H9 (cell line): Measurements from ENCODE around the gene GRB2. TPM values are rescaled to one million over a fixed set of nuclear protein-coding genes. Genes with fewer than 3 reads are reported as not detected.

ENCODE experiments used
- DNase-seq: peaks from one replicate; pipeline ENCODE4 v3.0.0-alpha.2; 2017
- H2AFZ ChIP-seq: one replicate; pipeline ENCODE4 v1.6.1; 2013; ENCODE audit warnings: mild to moderate bottlenecking, low read length, control low read depth, moderate library complexity
- H2AK5ac ChIP-seq: 2 replicates; pipeline ENCODE4 v1.6.1; 2013; ENCODE audit warnings: low read length, control low read depth, mixed read lengths; ENCODE audit not compliant: insufficient read length
- H2BK120ac ChIP-seq: one replicate; pipeline ENCODE4 v1.6.1; 2013; ENCODE audit warnings: low read depth, mild to moderate bottlenecking, low read length, control low read depth, inconsistent platforms; ENCODE audit not compliant: poor library complexity, severe bottlenecking
- H2BK12ac ChIP-seq: 2 replicates; pipeline ENCODE4 v1.6.1; 2013; ENCODE audit warnings: low read length, control low read depth, mixed read lengths, low read depth; ENCODE audit not compliant: insufficient read length
- H2BK15ac ChIP-seq: 2 replicates; pipeline ENCODE4 v1.6.1; 2013; ENCODE audit warnings: low read depth, low read length, control low read depth
- H2BK20ac ChIP-seq: one replicate; pipeline ENCODE4 v1.6.1; 2013; ENCODE audit warnings: low read depth, mild to moderate bottlenecking, low read length, control low read depth, inconsistent platforms; ENCODE audit not compliant: poor library complexity, severe bottlenecking
- H2BK5ac ChIP-seq: 2 replicates; pipeline ENCODE4 v1.6.1; 2013; ENCODE audit warnings: low read length, control low read depth, mixed read lengths; ENCODE audit not compliant: insufficient read length
- H3K14ac ChIP-seq: 2 replicates; pipeline ENCODE4 v1.6.1; 2013; ENCODE audit warnings: low read length, control low read depth; ENCODE audit not compliant: insufficient read depth
- H3K18ac ChIP-seq: 2 replicates; pipeline ENCODE4 v1.6.1; 2013; ENCODE audit warnings: low read depth, mild to moderate bottlenecking, mixed read lengths, low read length, control low read depth; ENCODE audit not compliant: insufficient read length
- H3K23ac ChIP-seq: 2 replicates; pipeline ENCODE4 v1.6.1; 2013; ENCODE audit warnings: low read length, control low read depth, mixed read lengths, low read depth; ENCODE audit not compliant: insufficient read length
- H3K23me2 ChIP-seq: 2 replicates; pipeline ENCODE4 v1.6.1; 2013; ENCODE audit warnings: low read depth, mild to moderate bottlenecking, mixed read lengths, low read length, control low read depth; ENCODE audit not compliant: insufficient read length, poor library complexity, severe bottlenecking
- H3K27ac ChIP-seq: 2 replicates; pipeline ENCODE4 v1.5.1; 2013; ENCODE audit warnings: low read length, control low read depth, mixed read lengths, low read depth; ENCODE audit not compliant: insufficient read length
- H3K27me3 ChIP-seq: 2 replicates; pipeline ENCODE4 v1.6.1; 2013; ENCODE audit warnings: low read length, control low read depth, inconsistent platforms; ENCODE audit not compliant: insufficient read depth
- H3K4ac ChIP-seq: 2 replicates; pipeline ENCODE4 v1.6.1; 2013; ENCODE audit warnings: low read depth, mild to moderate bottlenecking, control low read depth, inconsistent platforms, low read length, moderate library complexity
- H3K4me1 ChIP-seq: 2 replicates; pipeline ENCODE4 v1.6.1; 2013; ENCODE audit warnings: low read length, control low read depth, inconsistent platforms; ENCODE audit not compliant: insufficient read depth
- H3K4me2 ChIP-seq: 2 replicates; pipeline ENCODE4 v1.6.1; 2013; ENCODE audit warnings: low read length, control low read depth, mixed read lengths; ENCODE audit not compliant: insufficient read length, insufficient read depth
- H3K56ac ChIP-seq: 2 replicates; pipeline ENCODE4 v1.6.1; 2013; ENCODE audit warnings: low read depth, mild to moderate bottlenecking, mixed read lengths, low read length, control low read depth; ENCODE audit not compliant: insufficient read length
- H3K79me1 ChIP-seq: 2 replicates; pipeline ENCODE4 v1.6.1; 2013; ENCODE audit warnings: low read depth, mild to moderate bottlenecking, moderate library complexity, low read length, control low read depth, inconsistent platforms; ENCODE audit not compliant: insufficient read depth, poor library complexity, severe bottlenecking
- H3K79me2 ChIP-seq: 2 replicates; pipeline ENCODE4 v1.6.1; 2013; ENCODE audit warnings: low read length, control low read depth, inconsistent platforms; ENCODE audit not compliant: insufficient read depth
- H3K9ac ChIP-seq: 2 replicates; pipeline ENCODE4 v1.6.1; 2013; ENCODE audit warnings: low read length, control low read depth, mixed read lengths; ENCODE audit not compliant: insufficient read length; ENCODE audit errors: extremely low read depth
- H3K9me3 ChIP-seq: one replicate; pipeline ENCODE4 v1.6.1; 2013; ENCODE audit warnings: low read depth, low read length, inconsistent platforms; ENCODE audit not compliant: control insufficient read depth
- H3T11ph ChIP-seq: one replicate; pipeline ENCODE4 v1.6.1; 2013; ENCODE audit warnings: mild to moderate bottlenecking, low read length, control low read depth, inconsistent platforms
- H4K20me1 ChIP-seq: one replicate; pipeline ENCODE4 v1.6.1; 2013; ENCODE audit not compliant: control insufficient read depth, insufficient read length, insufficient read depth
- H4K5ac ChIP-seq: 2 replicates; pipeline ENCODE4 v1.6.1; 2013; ENCODE audit warnings: low read depth, mild to moderate bottlenecking, mixed read lengths, low read length, control low read depth; ENCODE audit not compliant: insufficient read length
- H4K8ac ChIP-seq: replicated peaks from 2 replicates; pipeline ENCODE4 v1.6.1; 2013; ENCODE audit warnings: low read length, control low read depth, mixed read lengths, low read depth; ENCODE audit not compliant: insufficient read length
- H4K91ac ChIP-seq: 2 replicates; pipeline ENCODE4 v1.6.1; 2013; ENCODE audit warnings: low read depth, mild to moderate bottlenecking, moderate library complexity, mixed read lengths, low read length, control low read depth; ENCODE audit not compliant: insufficient read length
- H3K27ac Mint-ChIP-seq, 3 experiments: 2 replicates in 2 of 3; 3 replicates in 1 of 3; pipeline ENCODE4 v1.8.0; 2020 to 2021; ENCODE audit warnings: mixed read lengths in 3 of 3, mild to moderate bottlenecking in 1 of 3, moderate library complexity in 1 of 3
- H3K27me3 Mint-ChIP-seq: 2 replicates; pipeline ENCODE4 v1.8.0; 2021; ENCODE audit warnings: low read depth, mild to moderate bottlenecking, moderate library complexity, mixed read lengths
- H3K36me3 Mint-ChIP-seq, 3 experiments: 2 replicates in 2 of 3; 3 replicates in 1 of 3; pipeline ENCODE4 v1.8.0; 2020 to 2021; ENCODE audit warnings: low read depth in 3 of 3, mixed read lengths in 3 of 3; ENCODE audit not compliant: insufficient read depth in 1 of 3
- H3K4me1 Mint-ChIP-seq, 2 experiments: 2 replicates each; pipeline ENCODE4 v1.8.0; 2020; ENCODE audit warnings: mixed read lengths in 2 of 2
- H3K4me3 Mint-ChIP-seq, 2 experiments: 2 replicates in 1 of 2; 3 replicates in 1 of 2; pipeline ENCODE4 v1.8.0; 2020 to 2021; ENCODE audit warnings: mild to moderate bottlenecking in 2 of 2, mixed read lengths in 2 of 2, moderate library complexity in 1 of 2
- H3K9me3 Mint-ChIP-seq, 2 experiments: 2 replicates in 1 of 2; 3 replicates in 1 of 2; pipeline ENCODE4 v1.8.0; 2020; ENCODE audit warnings: mild to moderate bottlenecking in 2 of 2, mixed read lengths in 2 of 2, moderate library complexity in 1 of 2
- CTCF ChIP-seq: fragments of 200-600 bp; sonication (generic); conservative IDR thresholded peaks from 3 replicates; pipeline ENCODE4 v1.8.0; 2021; ENCODE audit warnings: antibody characterized with exemption, mild to moderate bottlenecking
- WGBS: extraction: QIAGEN DNeasy Blood & Tissue Kit; methylation state at CpG from one replicate; pipeline ENCODE4 v1.1.7; 2013; ENCODE audit warnings: missing lambda C conversion rate, low lambda C conversion rate, mixed read lengths; ENCODE audit not compliant: insufficient read length; ENCODE audit errors: extremely low coverage; 5-methylcytosine and 5-hydroxymethylcytosine counted together
- total RNA-seq: library from RNA; stranded (reverse); gene quantifications from 2 replicates; pipeline ENCODE4 v1.2.1, GENCODE V29; 2021

Gene GRB2
- total RNA-seq, 1 experiment from 2014 or later: 91.7 TPM

GRCh38 chr17:75289832-75290337, 115.6 kb downstream of the GRB2 start:
- Mint-ChIP-seq H3K36me3 (peaks cover 3 to 20% (median 8%) of the 10 kb centered on the region in 3 experiments; a peak in 5 of 7 replicates), H3K27ac (peak overlapping the region in 2 of 3 experiments; percentile 91 to 95; a peak in 4 of 7 replicates), H3K9me3 (no peaks in the 10 kb centered on the region; a peak in 1 of 5 replicates), H3K27me3 (no peaks in the 10 kb centered on the region; the same call in 1 of the 2 replicates), H3K4me3 (peak overlapping the region; percentile 89 to 93), H3K4me1 (peaks cover 8 to 10% of the 10 kb centered on the region in 2 experiments)
- H4K8ac ChIP-seq: no peak overlapping the region
- H3K79me1 ChIP-seq: no peaks in the 10 kb centered on the region
- H2BK5ac ChIP-seq: no peak overlapping the region
- H4K20me1 ChIP-seq: no peaks in the 10 kb centered on the region
- H3K9me3 ChIP-seq: no peaks in the 10 kb centered on the region
- DNase-seq: no peak
- no peak overlapping the region for H2BK12ac ChIP-seq
- no peak overlapping the region for H3K23ac ChIP-seq
- H2AK5ac ChIP-seq: no peak overlapping the region
- H3K14ac ChIP-seq: no peak overlapping the region
- no peak overlapping the region for H3K4ac ChIP-seq
- H2BK20ac ChIP-seq: no peak overlapping the region
- no peak overlapping the region for H3K18ac ChIP-seq
- H3K79me2 ChIP-seq: no peaks in the 10 kb centered on the region
- WGBS: no CpG with 5 or more reads among the region's 26 CpGs
- TF ChIP-seq CTCF: no peak; the same call in 2 of the 3 replicates
- no peaks in the 10 kb centered on the region for H3K27me3 ChIP-seq
- no peak overlapping the region for H3K27ac ChIP-seq
- H4K91ac ChIP-seq: no peak overlapping the region
- H3T11ph ChIP-seq: no peak overlapping the region
- H2BK120ac ChIP-seq: no peak overlapping the region
- peak overlapping the region; percentile 21 for H3K9ac ChIP-seq
- H2BK15ac ChIP-seq: no peak overlapping the region
- no peaks in the 10 kb centered on the region for H3K4me1 ChIP-seq
- H3K56ac ChIP-seq: no peak overlapping the region
- H4K5ac ChIP-seq: no peak overlapping the region
- peaks cover 7% of the 10 kb centered on the region for H3K23me2 ChIP-seq
- H2AFZ ChIP-seq: peak overlapping the region; percentile 70
- peak overlapping the region; percentile 66 for H3K4me2 ChIP-seq
